GM06990 (cell line): ENCODE data around the gene ANKRD52.
"Not testable (repeated sequence)": the region's sequence is repeated elsewhere in the genome, so short reads cannot be mapped to it uniquely, and the experiment has no call there.

Experiments used
- DNase-seq: peaks from one replicate; pipeline ENCODE4 v3.0.0-alpha.2; 2011; ENCODE audit not compliant: insufficient read length; ENCODE audit errors: extremely low read depth
- H3K27me3 ChIP-seq: replicated peaks from 2 replicates; pipeline ENCODE4 v1.6.0; 2011; ENCODE audit warnings: low read length; ENCODE audit not compliant: control insufficient read depth, insufficient read depth
- H3K36me3 ChIP-seq: 2 replicates; pipeline ENCODE4 v1.5.1; 2011; ENCODE audit warnings: low read length; ENCODE audit not compliant: control insufficient read depth, insufficient read depth
- H3K4me3 ChIP-seq: replicated peaks from 2 replicates; pipeline ENCODE4 v1.5.1; 2011; ENCODE audit warnings: low read depth, mild to moderate bottlenecking, control low read depth, low read length
- CTCF ChIP-seq: IDR thresholded peaks from 2 replicates; pipeline ENCODE4 v1.5.1; 2011; ENCODE audit warnings: low read length, control low read depth, mild to moderate bottlenecking, inconsistent platforms; ENCODE audit not compliant: insufficient read depth, poor library complexity, severe bottlenecking

Gene ANKRD52

GRCh38 chr12:56202366-56202765, 55.8 kb downstream of the ANKRD52 start:
- H3K4me3 ChIP-seq = no peak overlapping the region
- DNase-seq = no peak
- no peaks in the 10 kb centered on the region for H3K27me3 ChIP-seq
- TF ChIP-seq CTCF = no peak
- peaks cover 13% of the 10 kb centered on the region for H3K36me3 ChIP-seq

- Histone ChIP-seq H3K4me3 (no peak overlapping the region), H3K36me3 (no peaks in the 10 kb centered on the region), H3K27me3 (no peaks in the 10 kb centered on the region)
- DNase-seq = no peak
- TF ChIP-seq CTCF = no peak
Observed at GRCh38 chr12:56198836-56199235, 59.3 kb downstream of the ANKRD52 start.

GRCh38 chr12:56197921-56198635, 60.1 kb downstream of the ANKRD52 start:
- no peaks in the 10 kb centered on the region for H3K36me3 ChIP-seq
- H3K27me3 ChIP-seq = no peaks in the 10 kb centered on the region
- DNase-seq = no peak
- no peak for TF ChIP-seq CTCF
- no peak overlapping the region for H3K4me3 ChIP-seq

- H3K4me3 ChIP-seq, H3K27me3 ChIP-seq, DNase-seq, H3K36me3 ChIP-seq: not testable (repeated sequence)
Observed at GRCh38 chr12:56196818-56197550, 61.2 kb downstream of the ANKRD52 start.

- H3K36me3 ChIP-seq = no peaks in the 10 kb centered on the region
- H3K4me3 ChIP-seq = no peak overlapping the region
- TF ChIP-seq CTCF = peak; percentile 67
- H3K27me3 ChIP-seq = no peaks in the 10 kb centered on the region
- DNase-seq = peak; percentile 44
Observed at GRCh38 chr12:56193025-56193578, 65.1 kb downstream of the ANKRD52 start.

GRCh38 chr12:56192582-56192981, 65.6 kb downstream of the ANKRD52 start:
- Histone ChIP-seq H3K4me3 (no peak overlapping the region), H3K27me3 (no peaks in the 10 kb centered on the region), H3K36me3 (no peaks in the 10 kb centered on the region)
- no peak for DNase-seq
- no peak for TF ChIP-seq CTCF
